PC-9 (cell line): ENCODE measurements around the gene PPP1R1C.

Experiments used
- CTCF ChIP-seq: fragments of 200-600 bp; sonication (generic); conservative IDR thresholded peaks from 2 replicates; pipeline ENCODE4 v1.6.1; 2017; ENCODE audit warnings: mixed run types, antibody characterized with exemption, mild to moderate bottlenecking, moderate library complexity
- EZH2 ChIP-seq: fragments of 200-600 bp; sonication (generic); IDR thresholded peaks from 2 replicates; pipeline ENCODE4 v1.8.0; 2017; ENCODE audit warnings: antibody characterized with exemption, low read depth

GRCh38 chr2:182068811-182069210 lies 83.2 kb downstream of the PPP1R1C start:
- TF ChIP-seq CTCF, result no peak
- no peak for TF ChIP-seq EZH2
